ENCODE data around the gene MYCN.

MYCN gene

GRCh38 chr2:15974565-15975260 is 34.4 kb downstream of the MYCN start:
- no peak for DNase-seq (ENCODE audit: extremely low read depth in 1 of 2, low read depth in 1 of 2)

GRCh38 chr2:15975261-15975600 is 34.9 kb downstream of the MYCN start:
- DNase-seq (ENCODE audit: extremely low read depth in 1 of 2, low read depth in 1 of 2), result no peak

- no peak for DNase-seq (ENCODE audit: extremely low read depth in 1 of 2, low read depth in 1 of 2)
Measured at GRCh38 chr2:15975676-15976075, 35.3 kb downstream of the MYCN start.

DNA sequence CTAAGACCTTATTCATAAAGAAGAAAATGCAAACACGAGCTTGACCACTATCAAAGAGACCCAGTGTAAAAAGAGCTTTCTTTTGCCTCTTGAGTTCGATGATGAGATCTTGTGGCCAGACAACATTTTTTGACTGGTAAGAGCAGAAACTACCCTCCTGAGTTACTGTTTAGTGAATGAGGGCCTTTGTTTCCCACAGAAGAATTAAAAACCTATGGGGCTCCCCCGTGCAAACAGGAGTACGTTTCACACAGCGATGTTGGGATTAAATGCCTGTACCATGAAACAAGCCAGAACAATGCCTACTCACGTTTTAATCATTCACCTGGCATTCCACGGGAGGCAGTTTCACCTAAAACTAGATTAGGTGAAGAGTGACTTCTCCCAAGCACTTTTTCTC is 36.0 kb downstream of the MYCN start:
- DNase-seq (ENCODE audit: extremely low read depth in 1 of 2, low read depth in 1 of 2), result no peak

DNA sequence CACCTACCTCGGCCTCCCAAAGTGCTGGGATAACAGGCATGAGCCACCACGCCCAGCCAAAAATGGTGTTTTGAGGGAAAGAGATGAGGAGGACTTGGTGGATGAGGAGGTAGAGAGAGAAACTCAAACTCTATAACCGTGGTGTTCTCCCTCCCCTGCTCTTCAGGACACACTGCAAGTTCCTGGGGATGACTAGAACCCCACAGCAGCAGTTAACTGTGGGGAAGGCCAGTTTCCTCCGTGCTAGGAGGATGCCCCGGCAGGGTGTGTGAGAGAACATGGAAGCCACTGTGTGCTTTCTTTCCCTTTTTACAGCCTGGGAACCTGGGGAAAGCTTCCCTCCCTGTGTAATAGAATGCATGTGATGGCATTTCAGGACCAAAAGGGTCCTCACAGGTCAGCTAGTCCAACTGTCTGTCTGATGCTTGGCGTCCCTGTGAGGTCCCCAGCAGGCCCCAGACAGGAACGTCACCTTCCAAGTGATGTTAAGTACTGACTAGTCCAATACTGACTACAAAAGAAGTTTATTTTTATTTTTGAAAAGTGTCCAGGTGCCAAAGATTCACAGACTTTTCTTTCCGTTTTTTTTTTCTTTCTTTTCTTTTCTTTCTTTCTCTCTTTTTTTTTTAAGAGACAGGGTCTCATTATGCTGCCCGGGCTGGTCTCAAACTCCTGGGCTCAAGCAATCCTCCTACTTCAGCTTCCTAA is 38.9 kb downstream of the MYCN start:
- no peak for DNase-seq (ENCODE audit: extremely low read depth in 1 of 2, low read depth in 1 of 2)

- no peak for DNase-seq (ENCODE audit: extremely low read depth in 1 of 2, low read depth in 1 of 2)
Measured at GRCh38 chr2:15979759-15980604, 39.6 kb downstream of the MYCN start.

- DNase-seq (ENCODE audit: extremely low read depth in 1 of 2, low read depth in 1 of 2), result no peak
Measured at GRCh38 chr2:15980605-15981098, 40.3 kb downstream of the MYCN start.

GRCh38 chr2:15981646-15982045 is 41.3 kb downstream of the MYCN start:
- DNase-seq (ENCODE audit: extremely low read depth in 1 of 2, low read depth in 1 of 2), result no peak

GRCh38 chr2:15982285-15983044 is 42.1 kb downstream of the MYCN start:
- no peak for DNase-seq (ENCODE audit: extremely low read depth in 1 of 2, low read depth in 1 of 2)

GRCh38 chr2:15983496-15983895 is 43.1 kb downstream of the MYCN start:
- no peak for DNase-seq (ENCODE audit: extremely low read depth in 1 of 2, low read depth in 1 of 2)

DNA sequence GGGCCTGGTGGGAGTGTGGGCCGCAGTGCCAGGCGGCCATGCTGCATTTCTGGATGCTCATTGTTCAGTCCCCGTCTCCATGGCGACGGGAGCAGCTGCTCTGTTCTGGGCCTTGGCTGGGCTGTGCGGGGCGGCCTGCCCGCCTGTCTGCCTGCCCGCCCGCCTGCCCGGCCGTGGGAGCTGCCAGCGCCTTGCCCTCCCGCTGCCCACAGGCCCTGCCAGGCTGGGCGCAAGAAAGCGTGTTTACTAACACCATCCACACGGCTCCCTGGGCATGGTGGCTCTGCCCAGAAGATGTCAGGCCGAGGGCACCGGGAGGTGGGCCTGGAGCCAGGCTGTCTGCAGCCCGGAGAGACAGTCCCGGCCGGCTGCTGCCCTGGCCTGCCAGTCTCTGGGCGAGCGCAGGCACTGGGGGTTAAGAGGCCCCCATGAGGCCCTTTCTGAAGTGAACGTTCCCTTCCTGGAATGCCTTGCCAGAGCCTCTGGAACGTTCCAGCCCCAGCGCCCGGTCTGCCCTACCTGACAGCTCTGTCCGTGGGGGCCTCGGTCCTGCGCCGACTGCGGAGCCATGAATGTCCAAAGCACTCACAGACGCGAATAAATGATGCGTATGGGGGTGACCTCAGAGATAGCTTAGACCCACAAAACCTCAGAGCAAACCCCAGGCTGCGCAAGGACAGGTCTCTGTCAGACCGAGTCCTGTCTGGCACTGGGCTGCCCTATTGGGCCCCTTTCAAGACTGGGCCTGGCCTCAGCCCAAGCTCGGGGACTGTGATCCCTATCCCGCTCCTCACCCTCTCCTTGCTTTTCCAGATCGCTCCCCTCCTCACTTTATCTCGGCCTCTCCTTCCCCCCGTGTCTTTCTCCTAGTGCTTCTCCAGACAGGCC is 44.3 kb downstream of the MYCN start:
- no peak for DNase-seq (ENCODE audit: extremely low read depth in 1 of 2, low read depth in 1 of 2)

- no peak for DNase-seq (ENCODE audit: extremely low read depth in 1 of 2, low read depth in 1 of 2)
Measured at GRCh38 chr2:15985531-15985930, 45.2 kb downstream of the MYCN start.

GRCh38 chr2:15986068-15986560 is 45.8 kb downstream of the MYCN start:
- no peak for DNase-seq (ENCODE audit: extremely low read depth in 1 of 2, low read depth in 1 of 2)

DNA sequence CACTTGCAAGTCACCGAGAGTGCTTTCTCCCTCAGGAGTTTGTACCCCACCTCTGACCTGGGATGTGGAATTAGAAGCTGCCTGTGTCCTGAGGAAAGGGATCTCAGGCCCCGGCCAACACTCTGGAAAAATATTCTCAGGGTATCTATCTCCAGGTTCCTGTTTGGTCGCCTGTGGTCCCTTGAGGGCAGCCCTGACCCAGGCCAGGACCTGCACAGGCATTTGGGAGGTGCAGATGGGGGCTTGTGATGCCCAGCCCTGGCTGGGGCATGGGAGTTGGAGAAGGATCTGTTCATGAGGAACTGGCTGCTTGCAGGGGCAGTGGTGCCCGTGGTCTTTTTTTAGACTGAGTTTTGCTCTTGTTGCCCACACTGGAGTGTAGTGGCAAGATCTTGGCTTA is 46.3 kb downstream of the MYCN start:
- DNase-seq (ENCODE audit: extremely low read depth in 1 of 2, low read depth in 1 of 2), result no peak

- DNase-seq (ENCODE audit: extremely low read depth in 1 of 2, low read depth in 1 of 2), result no peak
Measured at GRCh38 chr2:15988733-15989132, 48.4 kb downstream of the MYCN start.

- no peak for DNase-seq (ENCODE audit: extremely low read depth in 1 of 2, low read depth in 1 of 2)
Measured at GRCh38 chr2:15989559-15989958, 49.2 kb downstream of the MYCN start.

DNA sequence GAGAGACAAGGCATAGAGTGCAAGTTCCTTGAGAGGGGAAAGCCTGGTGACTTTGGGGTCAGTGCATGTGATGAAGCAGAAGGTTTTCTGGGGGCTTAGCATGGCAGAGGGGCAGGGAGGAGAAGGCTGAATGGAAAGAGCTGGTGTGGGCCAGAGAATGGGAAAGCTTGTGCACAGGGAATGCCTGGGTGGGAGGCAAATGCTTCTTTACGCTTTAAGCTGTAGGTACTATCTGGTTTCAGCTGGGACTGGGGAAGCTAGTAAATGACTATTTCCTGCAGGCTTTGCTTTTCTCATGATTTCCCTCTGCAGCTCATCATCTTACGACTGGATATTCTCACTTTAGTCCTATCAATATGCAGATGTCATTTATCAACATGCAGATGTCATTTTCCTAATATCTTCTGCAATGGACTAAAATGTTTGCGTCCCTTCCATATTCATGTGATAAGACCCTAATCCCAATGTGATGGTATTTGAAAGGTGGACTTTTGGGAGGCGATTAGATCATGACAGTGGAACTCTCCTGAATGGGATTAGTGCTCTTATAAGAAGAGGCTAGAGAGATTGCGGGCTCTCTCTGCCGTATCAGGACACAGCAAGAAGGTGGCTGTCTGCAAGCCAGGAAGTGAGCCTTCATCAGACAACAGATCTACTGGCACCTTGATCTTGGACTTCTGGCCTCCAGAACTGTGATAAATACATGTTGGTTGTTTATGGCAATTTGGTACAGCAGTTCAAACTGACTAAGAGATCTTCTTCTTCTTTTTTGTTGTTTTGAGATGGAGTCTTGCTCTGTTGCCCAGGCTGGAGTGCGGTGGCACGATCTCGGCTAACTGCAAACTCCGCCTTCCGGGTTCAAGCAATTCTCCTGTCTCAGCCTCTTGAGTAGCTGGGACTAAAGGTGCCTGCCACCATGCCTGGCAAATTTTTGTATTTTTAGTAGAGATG is 50.1 kb downstream of the MYCN start:
- DNase-seq (ENCODE audit: extremely low read depth in 1 of 2, low read depth in 1 of 2), result no peak

- no peak for DNase-seq (ENCODE audit: extremely low read depth in 1 of 2, low read depth in 1 of 2)
Measured at GRCh38 chr2:15991231-15991630, 50.9 kb downstream of the MYCN start.
